Central memory CD4-positive, alpha-beta T cell (primary cell): Measurements from ENCODE around the gene ADIPOR1.
"Not testable (repeated sequence)": the region's sequence is repeated elsewhere in the genome, so short reads cannot be mapped to it uniquely, and the experiment has no call there.

Experiments used
- DNase-seq: peaks from one replicate; pipeline ENCODE4 v3.0.0; 2022

The ADIPOR1 gene

DNA sequence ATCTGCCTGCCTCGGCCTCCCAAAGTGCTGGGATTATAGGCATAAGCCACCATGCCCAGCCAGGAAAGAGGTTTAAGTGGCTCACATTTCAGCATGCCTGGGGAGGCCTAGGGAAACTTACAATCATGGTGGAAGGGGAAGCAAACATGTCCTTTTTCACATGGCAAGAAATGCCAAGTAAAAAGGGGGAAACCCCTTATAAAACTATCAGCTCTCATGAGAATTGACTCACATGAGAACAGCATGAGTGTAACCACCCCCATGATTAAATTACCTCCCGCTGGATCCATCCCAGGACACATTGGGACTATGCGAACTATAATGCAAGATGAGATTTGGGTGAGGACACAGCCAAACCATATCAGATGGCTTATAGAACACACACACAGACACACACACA lies 22.3 kb downstream of the ADIPOR1 start:
- no peak for DNase-seq

GRCh38 chr1:202934755-202935154 lies 23.4 kb downstream of the ADIPOR1 start:
- no peak for DNase-seq

- DNase-seq: no peak
Observed at GRCh38 chr1:202932476-202932875, 25.6 kb downstream of the ADIPOR1 start.

GRCh38 chr1:202926581-202927491 lies 31.3 kb downstream of the ADIPOR1 start, which contains the start of gene KLHL12:
Gene KLHL12, minus strand, starts transcription at chr1:202927234. Its CDS starts 2,072 bp downstream, at chr1:202925162.
- peak; percentile 93 for DNase-seq

GRCh38 chr1:202923533-202923932 lies 34.6 kb downstream of the ADIPOR1 start:
- no peak for DNase-seq

DNA sequence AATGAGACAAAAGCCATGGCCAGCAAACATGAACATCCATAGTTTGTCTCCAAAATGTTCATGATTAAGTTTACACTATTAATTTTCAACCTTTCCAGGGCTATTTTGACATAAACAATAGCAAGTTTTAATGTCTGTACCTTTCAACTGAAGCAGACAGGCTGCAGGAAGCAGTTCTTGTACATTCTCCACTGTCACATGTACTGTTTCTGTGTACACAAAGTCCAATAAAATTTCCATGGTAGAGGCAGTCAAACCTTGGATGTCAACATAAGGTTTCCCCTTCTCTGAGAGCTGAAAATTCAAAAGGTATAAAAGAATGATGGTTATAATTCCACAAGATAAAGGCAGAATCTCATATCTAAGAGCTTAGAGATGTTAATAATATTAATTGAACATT lies 38.5 kb downstream of the ADIPOR1 start:
- no peak for DNase-seq

GRCh38 chr1:202915146-202915545 lies 43.0 kb downstream of the ADIPOR1 start:
- DNase-seq: no peak

- DNase-seq: not testable (repeated sequence)
Observed at GRCh38 chr1:202912476-202912875, 45.6 kb downstream of the ADIPOR1 start.

DNA sequence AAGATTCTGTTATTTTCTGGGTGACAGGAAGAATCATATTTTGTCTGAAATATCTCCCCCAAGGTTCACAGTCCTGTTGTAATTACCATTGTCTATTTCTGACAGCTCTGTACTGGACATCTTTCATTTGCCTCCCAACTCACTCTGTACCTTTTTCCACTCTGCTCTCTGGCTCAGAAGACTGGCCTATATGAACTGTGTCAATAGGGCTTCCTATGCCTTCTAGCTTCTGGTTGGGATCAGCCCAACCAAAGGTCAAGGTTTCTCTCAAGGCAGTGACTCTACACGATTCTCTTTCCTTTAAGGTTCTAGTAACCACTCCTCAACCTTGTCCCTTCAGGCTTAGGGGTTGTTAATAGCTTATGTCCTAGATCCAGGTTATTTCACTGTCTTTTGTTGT lies 48.6 kb downstream of the ADIPOR1 start:
- no peak for DNase-seq

DNA sequence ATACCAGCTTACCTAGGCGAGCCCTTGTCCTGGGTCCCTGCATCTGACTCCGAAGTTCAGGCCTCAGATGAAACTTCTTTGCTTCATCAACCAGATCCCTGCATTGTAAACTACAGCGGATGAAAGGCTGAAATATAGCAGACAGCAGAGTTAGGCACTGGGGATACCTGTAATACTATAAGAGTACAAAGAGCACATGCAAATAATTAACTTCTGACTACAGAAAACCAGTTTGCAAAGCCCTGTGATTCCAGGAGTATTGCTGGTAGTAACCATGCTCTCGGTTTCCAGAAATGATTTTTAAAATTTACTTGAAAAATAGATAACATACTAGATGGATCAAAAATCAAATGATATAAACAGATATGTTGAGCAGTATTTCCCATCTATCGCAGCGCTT lies 49.1 kb downstream of the ADIPOR1 start:
- no peak for DNase-seq

- DNase-seq: no peak
Observed at GRCh38 chr1:202905331-202905730, 52.8 kb downstream of the ADIPOR1 start.

GRCh38 chr1:202903808-202904207 lies 54.3 kb downstream of the ADIPOR1 start:
- not testable (repeated sequence) for DNase-seq

DNA sequence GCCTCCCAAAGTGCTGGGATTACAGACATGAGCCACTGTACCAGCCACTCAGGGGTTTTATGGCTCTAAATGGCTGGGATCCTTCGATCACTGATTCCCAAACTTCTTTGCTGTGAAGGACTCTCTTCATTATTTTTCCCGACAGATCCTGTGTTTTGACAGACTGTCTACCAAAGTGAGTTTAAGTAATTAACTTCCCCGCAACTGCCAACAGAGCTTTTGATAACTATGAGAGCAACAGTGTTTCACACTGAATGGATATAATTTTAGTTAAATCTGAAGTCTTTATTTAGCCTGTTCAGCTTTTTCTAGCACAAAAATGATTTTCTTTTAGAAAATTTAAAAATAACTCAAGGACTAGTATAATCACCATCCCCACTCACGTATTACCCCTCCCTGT lies 56.6 kb downstream of the ADIPOR1 start:
- DNase-seq: no peak

- no peak for DNase-seq
Observed at GRCh38 chr1:202892501-202892900, 65.6 kb downstream of the ADIPOR1 start.
